Gastroesophageal sphincter (tissue), 3 donors: ENCODE measurements around the gene TBC1D9.

ENCODE experiments used
- EP300 ChIP-seq: sonication (generic); formaldehyde crosslinking; IDR thresholded peaks from one replicate; pipeline ENCODE4 v1.6.1; 2017; ENCODE audit warnings: antibody characterized with exemption, mild to moderate bottlenecking
- POLR2A ChIP-seq, 2 donors: fragments of 450-650 bp; IDR thresholded peaks; one replicate each; pipeline ENCODE4 v1.6.1; 2017; ENCODE audit warnings: antibody characterized with exemption in 2 of 2, mild to moderate bottlenecking in 2 of 2, moderate library complexity in 1 of 2
- POLR2AphosphoS5 ChIP-seq: sonication (generic); formaldehyde crosslinking; IDR thresholded peaks from one replicate; pipeline ENCODE4 v1.6.1; 2017; ENCODE audit warnings: antibody characterized with exemption
- TF ChIP-seq, protein P1 (sequence below), 4 experiments: fragments of 200-600 bp in 2 of 4; fragments of 450-650 bp in 2 of 4; sonication (generic) in 1 of 4; IDR thresholded peaks; one replicate each; pipeline ENCODE4 v1.5.1; 2017 to 2019; ENCODE audit warnings: antibody characterized with exemption in 4 of 4, mild to moderate bottlenecking in 2 of 4, moderate library complexity in 2 of 4

DNA sequence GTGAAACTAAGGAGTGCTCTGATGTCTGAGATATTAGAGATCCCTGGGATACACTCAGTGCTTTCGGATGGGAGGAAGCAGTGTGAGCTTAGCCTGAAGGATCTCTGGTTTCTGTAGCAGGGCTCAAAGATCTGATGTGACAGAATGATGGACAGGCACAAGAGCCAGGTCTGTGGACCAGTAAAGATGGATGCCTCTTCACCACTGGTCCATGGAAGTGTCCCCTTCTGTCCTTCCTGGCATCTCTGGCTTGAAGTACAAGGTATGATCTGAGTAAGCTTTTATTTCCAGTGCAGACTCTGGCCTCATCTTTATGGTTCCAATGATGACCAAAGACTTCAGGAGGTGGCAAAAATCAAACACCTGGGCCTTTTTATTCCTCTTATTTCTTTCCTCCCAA is 88.1 kb downstream of the TBC1D9 start:
- TF ChIP-seq, protein P1, sequence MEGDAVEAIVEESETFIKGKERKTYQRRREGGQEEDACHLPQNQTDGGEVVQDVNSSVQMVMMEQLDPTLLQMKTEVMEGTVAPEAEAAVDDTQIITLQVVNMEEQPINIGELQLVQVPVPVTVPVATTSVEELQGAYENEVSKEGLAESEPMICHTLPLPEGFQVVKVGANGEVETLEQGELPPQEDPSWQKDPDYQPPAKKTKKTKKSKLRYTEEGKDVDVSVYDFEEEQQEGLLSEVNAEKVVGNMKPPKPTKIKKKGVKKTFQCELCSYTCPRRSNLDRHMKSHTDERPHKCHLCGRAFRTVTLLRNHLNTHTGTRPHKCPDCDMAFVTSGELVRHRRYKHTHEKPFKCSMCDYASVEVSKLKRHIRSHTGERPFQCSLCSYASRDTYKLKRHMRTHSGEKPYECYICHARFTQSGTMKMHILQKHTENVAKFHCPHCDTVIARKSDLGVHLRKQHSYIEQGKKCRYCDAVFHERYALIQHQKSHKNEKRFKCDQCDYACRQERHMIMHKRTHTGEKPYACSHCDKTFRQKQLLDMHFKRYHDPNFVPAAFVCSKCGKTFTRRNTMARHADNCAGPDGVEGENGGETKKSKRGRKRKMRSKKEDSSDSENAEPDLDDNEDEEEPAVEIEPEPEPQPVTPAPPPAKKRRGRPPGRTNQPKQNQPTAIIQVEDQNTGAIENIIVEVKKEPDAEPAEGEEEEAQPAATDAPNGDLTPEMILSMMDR (IDR thresholded peaks at IDR 0.05): no peak
- no peak for TF ChIP-seq POLR2A (IDR thresholded peaks at IDR 0.05)
- TF ChIP-seq EP300: no peak
- no peak for TF ChIP-seq POLR2AphosphoS5
